Stimulated activated CD8-positive, alpha-beta memory T cell treated with anti-CD3 and anti-CD28 coated beads, Interleukin-7, amount 100 ng/mL, for 4 hours (primary cell): ENCODE results near the gene GPR156.

Experiments
- DNase-seq, 2 donors: peaks; one replicate each; pipeline ENCODE4 v3.0.0-alpha.2; 2020; ENCODE audit warnings: low read depth in 2 of 2

The GPR156 gene

DNA sequence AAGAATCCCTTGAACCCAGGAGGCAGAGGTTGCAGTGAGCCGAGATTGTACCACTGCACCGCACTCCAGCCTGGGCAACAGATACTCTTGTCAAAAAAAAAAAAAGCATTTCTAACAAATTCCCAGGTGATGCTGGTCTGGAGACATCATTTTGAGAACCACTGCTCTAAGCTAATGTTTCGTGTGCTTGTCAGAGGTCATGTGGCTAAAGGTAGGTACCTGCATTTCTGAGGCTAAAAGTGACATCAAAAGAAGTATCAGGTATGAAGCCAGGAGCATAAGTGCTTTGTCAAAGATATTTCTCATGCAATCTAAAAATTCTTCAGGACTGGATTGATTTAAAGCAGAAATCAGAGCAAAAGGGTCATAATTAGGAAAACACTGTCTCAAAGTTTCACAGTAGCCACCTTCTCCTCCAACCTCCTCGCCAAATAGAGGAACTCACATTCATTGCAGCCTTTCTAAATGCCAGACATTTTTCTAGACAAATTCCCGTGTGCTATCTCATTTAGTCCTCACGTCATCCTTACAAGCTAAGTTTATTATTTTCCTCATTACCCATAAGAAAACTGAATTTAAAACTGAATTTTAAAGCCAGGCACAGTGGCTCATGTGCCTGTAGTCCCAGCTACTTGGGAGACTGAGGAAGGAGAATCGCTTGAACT lies 165.0 kb downstream of the GPR156 start:
- DNase-seq, result no peak
